Measurements from ENCODE around the gene VAMP5. TPM values are rescaled to one million over a fixed set of nuclear protein-coding genes. Genes with fewer than 3 reads are reported as not detected.
"Not testable (repeated sequence)": the region's sequence is repeated elsewhere in the genome, so short reads cannot be mapped to it uniquely, and the experiment has no call there.

The VAMP5 gene, protein sequence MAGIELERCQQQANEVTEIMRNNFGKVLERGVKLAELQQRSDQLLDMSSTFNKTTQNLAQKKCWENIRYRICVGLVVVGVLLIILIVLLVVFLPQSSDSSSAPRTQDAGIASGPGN
- total RNA-seq: 85.9 and 135 TPM in 2 replicates

DNA sequence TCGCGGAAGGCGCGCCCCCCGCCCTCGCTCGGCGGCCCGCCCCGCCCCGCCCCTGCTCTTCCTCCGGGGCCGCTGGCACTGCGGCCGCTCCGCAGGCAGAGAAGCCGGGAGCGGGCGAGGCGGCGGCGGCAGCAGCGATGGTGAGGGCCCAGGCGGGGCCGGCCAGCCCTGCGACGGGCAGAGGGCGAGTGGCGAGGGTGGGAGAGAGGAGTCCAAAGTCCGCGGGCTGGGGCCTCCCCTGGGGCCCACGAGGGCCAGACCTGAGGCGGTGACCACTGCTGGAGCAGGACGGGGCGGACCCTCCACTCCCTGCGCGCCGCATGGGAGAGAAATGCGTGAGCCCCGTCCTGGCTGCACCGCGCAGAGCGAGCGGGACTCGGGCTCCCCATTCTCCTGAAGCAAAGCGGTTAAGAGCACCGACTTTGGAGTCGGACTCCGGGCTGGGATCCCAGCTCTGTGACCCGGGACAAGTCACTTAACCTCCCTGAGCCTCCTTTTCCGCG, at the start of gene VAMP5:
TSS of gene VAMP5 (plus strand) at position 78 of the 503 bp plus-strand sequence. CDS start at position 138, 60 bp downstream.
- DNase-seq (ENCODE audit: low read depth in 2 of 2): peak; percentile 38 to 52

GRCh38 chr2:85534881-85535280, 49.4 kb upstream of the VAMP5 start:
- DNase-seq (ENCODE audit: low read depth in 2 of 2): no peak

GRCh38 chr2:85536479-85536878, 47.8 kb upstream of the VAMP5 start:
- peak in 1 of 2 donors; percentile 77 for DNase-seq (ENCODE audit: low read depth in 2 of 2)

GRCh38 chr2:85537600-85538506, 46.4 kb upstream of the VAMP5 start:
- peak; percentile 48 to 64 for DNase-seq (ENCODE audit: low read depth in 2 of 2)

- DNase-seq (ENCODE audit: low read depth in 2 of 2): peak; percentile 93 to 97
These were observed 45.5 kb upstream of the VAMP5 start, which contains the start of gene MAT2A for GRCh38 chr2:85538507-85539360. Gene MAT2A (plus strand): TSS chr2:85539168. CDS start chr2:85539288, 120 bp downstream.

- peak; percentile 68 to 80 for DNase-seq (ENCODE audit: low read depth in 2 of 2)
These were observed 44.7 kb upstream of the VAMP5 start for GRCh38 chr2:85539361-85540132.

GRCh38 chr2:85540133-85540648, 44.0 kb upstream of the VAMP5 start:
- DNase-seq (ENCODE audit: low read depth in 2 of 2): peak; percentile 24 to 28

GRCh38 chr2:85541262-85541661, 43.0 kb upstream of the VAMP5 start:
- no peak for DNase-seq (ENCODE audit: low read depth in 2 of 2)

GRCh38 chr2:85541753-85542457, 42.3 kb upstream of the VAMP5 start:
- DNase-seq (ENCODE audit: low read depth in 2 of 2): no peak

- no peak for DNase-seq (ENCODE audit: low read depth in 2 of 2)
These were observed 41.5 kb upstream of the VAMP5 start for GRCh38 chr2:85542777-85543176.

DNA sequence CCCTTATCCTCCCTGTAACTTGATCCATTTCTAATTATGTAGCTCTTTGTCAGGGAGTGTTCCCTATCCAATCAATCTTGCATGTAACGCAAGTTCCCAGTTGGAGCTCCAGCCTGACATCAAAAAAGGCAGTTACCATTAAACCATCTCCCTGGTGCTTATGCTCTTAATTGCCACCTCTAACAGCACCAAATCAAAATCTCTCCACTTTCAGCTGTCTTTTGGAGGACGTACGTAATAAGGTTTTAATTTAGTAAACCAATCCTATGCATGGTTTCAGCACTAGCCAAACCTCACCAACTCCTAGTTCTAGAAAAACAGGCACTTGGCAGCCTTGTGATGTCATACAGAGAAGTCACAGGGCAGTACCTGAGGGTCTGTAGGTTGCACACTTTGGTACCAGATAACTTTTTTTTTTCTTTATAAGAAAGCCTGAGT, 40.0 kb upstream of the VAMP5 start:
- DNase-seq (ENCODE audit: low read depth in 2 of 2): not testable (repeated sequence)

GRCh38 chr2:85544915-85545779, 39.1 kb upstream of the VAMP5 start:
- not testable (repeated sequence) for DNase-seq (ENCODE audit: low read depth in 2 of 2)

- DNase-seq (ENCODE audit: low read depth in 2 of 2): no peak
These were observed 38.4 kb upstream of the VAMP5 start for GRCh38 chr2:85545780-85546240.

- no peak for DNase-seq (ENCODE audit: low read depth in 2 of 2)
These were observed 37.0 kb upstream of the VAMP5 start for GRCh38 chr2:85547089-85547858.

DNA sequence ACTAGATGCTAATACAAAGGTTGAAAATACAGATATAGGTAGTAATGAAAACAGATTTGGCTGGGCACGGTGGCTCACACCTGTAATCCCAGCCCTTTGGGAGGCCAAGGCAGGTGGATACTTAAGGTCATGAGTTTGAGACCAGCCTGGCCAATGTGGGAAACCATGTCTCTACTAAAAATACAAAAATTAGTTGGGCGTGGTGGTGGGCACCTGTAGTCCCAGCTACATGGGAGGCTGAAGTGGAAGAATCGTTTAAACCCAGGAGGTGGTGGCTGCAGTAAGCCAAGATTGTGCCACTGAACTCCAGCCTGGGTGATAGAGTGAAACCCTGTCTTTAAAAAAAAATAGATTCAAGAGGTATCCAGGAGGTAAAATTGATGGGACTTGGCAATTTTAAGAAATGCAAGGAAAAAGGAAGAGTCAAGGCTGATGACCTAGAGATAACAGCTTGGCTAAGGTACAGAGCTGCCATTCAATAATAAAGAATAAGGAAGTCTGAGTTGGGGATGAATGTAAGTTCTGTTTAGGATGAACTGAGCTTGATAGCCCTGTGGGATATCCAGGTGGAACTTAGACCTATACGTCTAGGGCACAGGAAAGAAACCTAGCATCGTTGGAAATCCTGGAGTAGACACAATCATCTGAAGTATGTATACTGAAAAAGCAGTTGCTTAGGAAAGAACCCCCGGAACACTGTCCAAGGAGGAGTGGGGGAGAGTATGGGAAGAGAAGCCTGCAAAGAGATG, 36.2 kb upstream of the VAMP5 start:
- no peak for DNase-seq (ENCODE audit: low read depth in 2 of 2)

- no peak for DNase-seq (ENCODE audit: low read depth in 2 of 2)
These were observed 35.7 kb upstream of the VAMP5 start for GRCh38 chr2:85548608-85548900.

GRCh38 chr2:85549095-85549494, 35.1 kb upstream of the VAMP5 start:
- DNase-seq (ENCODE audit: low read depth in 2 of 2): no peak
